A549 treated with AZD9567 at 1 μM for 4 hours (cell line): Measurements from ENCODE around the gene SWSAP1. TPM values are rescaled to one million over a fixed set of nuclear protein-coding genes. Genes with fewer than 3 reads are reported as not detected.

Experiments
- total RNA-seq: library from RNA; stranded (reverse); fragments of 200-300 nt; extraction: Qiagen RNA extraction; gene quantifications from 5 replicates; pipeline ENCODE4 v1.2.3, GENCODE V29; 2022; ENCODE audit not compliant: insufficient read depth

Gene SWSAP1, protein sequence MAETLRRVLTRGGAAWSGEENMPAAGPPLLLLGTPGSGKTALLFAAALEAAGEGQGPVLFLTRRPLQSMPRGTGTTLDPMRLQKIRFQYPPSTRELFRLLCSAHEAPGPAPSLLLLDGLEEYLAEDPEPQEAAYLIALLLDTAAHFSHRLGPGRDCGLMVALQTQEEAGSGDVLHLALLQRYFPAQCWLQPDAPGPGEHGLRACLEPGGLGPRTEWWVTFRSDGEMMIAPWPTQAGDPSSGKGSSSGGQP
- 2.1 to 2.3 TPM (median 2.2 TPM) in 4 of 5 replicates, not detected in the other for total RNA-seq

DNA sequence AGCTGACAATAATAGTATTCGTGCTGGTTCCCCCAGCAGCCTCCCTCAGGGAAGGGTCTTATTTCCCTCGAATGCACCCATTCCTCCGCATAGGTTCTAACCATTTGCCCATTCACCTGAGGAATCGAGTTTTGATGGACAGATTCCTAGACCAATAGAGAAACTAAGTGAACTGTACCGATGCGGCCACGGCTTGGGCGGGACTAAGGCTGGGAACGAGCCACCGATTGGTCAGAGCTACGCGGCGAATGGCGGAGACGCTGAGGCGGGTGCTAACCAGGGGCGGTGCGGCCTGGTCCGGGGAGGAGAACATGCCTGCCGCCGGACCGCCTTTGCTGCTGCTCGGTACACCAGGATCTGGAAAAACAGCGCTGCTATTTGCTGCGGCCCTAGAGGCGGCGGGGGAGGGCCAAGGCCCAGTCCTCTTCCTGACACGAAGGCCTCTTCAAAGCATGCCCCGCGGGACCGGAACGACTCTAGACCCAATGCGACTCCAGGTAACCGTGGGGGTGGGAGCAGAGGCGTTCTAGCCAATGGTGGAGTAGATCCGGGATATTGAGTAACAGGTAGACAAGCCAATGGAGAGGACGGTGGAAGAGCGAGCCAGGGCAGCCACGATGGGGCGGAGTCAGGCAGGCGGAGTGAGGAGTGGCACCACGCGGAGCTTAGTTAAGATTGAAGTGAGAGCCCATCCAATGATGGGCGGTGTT is at the start of gene SWSAP1:
Gene SWSAP1 (plus strand): TSS at position 234 of the 710 bp plus-strand sequence. CDS start 15 bp downstream, at position 249.

DNA sequence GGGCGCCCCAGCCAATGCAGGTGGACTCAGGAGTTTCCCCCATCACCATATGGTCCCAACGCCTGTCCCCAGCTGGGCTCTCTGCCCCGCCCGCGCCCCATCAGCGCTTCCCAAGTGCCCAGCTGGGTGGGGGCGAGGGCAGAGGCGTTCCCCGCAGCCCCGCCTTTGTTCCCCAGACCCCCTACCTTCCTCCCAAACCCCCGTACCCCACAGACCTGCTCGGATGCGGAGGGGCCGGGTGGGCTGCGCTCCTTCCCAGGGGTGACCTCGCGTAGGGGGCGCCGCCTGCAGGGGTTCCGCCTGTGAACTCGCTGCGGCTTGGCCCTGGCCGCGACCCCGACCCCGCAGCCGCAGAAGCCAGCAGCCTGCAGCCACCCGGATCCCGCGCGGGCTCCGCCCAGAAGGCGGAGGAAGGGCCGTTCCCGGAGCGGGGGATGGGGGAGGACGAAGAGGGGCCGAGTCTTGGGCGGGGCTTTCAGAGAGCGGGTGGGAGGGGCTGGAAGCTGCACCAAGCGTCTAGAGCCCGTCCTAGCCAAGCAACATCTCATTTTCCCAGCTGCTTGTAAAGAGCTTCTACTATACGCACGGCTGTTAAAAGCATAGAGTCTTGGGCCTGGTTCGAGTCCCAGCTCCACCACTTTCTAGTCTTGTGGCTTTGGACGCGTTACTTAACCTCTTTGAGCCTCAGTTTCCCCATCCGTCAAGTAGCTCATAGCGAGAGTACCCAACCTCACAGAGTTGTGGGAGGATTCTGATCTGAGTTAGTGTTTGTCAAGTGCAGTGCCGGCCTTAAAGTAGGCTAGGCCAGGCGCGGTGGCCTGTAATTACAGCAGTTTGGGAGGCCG is 35.0 kb upstream of the SWSAP1 start, which contains the start of gene RAB3D:
Gene RAB3D (minus strand): TSS at position 404 of the 845 bp plus-strand sequence. CDS start 2,258 bp downstream, outside the sequence.

DNA sequence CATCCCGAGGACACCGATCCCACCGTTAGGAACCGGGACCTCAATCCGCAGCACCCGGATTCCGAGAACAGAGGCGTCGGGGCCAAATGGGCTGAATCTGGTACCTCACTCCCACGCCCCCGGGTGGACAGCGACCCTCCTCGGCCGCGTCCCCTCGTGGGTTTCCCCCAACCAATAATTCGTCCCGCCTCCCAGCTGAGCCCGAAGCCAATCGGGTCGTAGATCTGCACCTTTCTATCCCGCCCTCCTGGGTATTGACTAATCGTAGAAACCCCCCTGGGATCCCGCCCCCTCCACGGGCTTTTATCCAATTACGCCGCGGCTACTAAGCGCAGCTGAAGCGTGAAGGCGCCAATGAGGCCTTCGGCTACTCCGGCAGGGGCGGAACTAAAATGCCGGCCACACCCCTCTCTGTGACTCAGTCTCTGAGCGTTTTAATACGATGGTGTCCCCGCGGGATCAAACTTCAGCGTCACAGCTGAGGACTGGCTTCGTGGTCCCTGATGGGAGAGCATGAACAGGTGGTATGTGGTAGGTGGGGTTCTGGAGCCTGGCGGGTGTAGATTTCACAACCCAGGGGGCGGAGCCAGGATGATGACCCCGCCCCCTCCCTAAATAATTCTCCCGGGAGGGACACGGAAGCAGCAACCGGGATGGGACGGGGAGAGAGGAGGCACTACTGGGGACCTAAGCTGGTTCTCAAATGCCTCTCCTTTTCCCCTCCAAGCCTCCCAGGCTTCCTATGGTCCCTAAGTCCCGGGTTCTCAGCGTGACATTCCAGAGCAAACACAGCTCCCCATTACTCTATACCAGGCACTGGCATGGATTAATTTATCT is 28.1 kb upstream of the SWSAP1 start, which contains the start of the genes CCDC159 and TMEM205:
Gene CCDC159 (plus strand): TSS at position 416 of the 837 bp plus-strand sequence. CDS start 88 bp downstream, at position 504.
Gene TMEM205 (minus strand): TSS at position 165 of the 837 bp plus-strand sequence. CDS start 649 bp downstream, outside the sequence.

DNA sequence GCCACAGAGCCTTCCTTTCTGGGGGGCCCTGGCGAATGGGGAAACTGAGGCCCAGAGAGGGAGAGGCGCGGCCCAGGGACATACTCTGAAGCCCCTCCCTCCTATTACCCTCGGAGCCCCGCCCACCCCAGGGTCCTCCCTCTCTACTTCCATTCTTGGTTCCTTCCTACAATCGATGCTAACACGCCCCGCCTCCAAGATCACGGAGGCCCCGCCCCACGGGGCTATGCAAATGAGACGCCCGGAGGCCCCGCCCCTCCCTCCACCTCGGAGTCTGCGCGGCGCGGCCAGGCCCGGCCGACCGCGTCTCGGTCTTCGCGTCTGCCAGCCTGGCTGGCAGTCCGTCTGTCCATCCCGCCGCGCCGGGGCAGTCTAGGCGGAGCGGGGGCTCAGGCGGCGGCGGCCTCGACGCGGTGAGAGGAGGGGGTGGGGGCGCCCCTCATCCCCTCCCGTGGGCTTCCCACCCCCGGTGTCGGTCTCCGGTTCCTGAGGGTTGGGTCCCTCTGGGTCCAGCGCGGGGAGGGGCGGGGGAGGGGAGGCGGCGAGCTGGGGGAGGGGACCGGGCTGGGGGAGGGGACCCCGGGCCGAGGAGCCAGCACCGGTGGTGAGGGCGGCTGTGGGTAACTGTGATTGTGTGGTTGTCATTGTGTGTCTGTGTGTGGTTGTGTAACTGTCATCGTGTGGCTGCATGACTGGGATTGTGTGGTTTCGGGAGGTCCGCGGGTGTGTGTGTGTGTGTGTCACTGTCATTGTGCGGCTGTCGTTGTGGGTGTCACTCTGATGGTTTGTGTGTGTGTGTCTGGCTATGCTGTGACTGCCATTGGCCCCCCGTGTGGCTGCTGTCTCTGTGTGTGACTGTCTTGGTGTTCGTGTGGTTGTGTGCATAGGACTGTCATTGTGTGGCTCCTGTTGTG is 19.0 kb upstream of the SWSAP1 start, which contains the start of gene PLPPR2:
Gene PLPPR2 (plus strand): TSS at position 273 of the 914 bp plus-strand sequence. CDS start 2,242 bp downstream, outside the sequence.

DNA sequence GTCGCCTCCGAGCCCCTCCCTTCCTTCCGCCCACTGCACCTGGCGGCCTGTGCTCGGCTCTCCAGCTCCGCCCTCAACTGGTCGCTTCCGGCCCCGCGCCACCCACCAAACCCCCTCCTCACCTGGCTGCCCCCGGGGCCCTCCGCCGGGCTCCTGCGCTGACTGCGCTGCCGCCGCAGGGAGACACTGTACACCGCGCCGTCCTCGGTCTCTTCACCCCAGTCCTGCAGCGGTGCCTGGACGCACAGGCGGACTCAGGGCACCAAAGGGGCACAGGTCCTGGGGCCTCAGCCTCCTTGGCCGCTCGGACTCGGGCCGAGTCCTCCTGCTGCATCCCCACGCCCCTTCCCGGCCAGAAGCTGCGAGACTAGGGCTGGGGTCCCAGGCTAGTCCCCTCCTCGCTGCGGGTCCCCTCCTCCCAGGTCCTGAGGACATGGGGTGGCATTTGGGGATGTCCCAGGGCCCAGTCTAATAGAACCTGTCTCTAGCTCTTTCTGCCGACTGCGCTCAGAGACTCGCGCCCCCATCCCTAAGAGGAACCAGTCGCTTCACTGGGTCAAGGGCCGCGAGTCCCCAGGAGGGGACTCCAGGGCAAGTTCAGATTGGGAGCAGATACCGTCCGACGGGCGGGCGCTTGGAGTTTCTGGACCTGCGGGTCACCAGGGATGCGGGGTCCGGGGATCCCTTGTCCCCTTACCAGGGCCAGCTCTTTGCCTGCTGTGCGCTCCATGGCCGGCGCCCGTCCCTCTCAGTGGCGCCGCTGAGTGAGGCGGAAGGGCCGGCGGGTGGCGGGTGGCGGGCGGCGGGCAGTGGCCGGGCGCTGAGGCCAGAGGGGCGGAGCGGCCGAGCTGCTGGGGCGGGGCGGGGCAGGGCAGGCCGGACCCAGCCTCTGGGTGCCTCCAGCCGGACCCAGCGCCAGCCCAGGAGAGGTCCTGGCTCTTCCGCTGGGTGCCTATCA is 44.4 kb downstream of the SWSAP1 start, which contains the start of gene RGL3:
Gene RGL3 (minus strand): TSS at position 766 of the 958 bp plus-strand sequence. CDS start 36 bp downstream, at position 730.

Other genes starting within 250 kb of the SWSAP1 start
- 13.8 to 31.2 TPM (median 16.8 TPM) in 5 replicates for gene SPC24, start 218.9 kb upstream of the SWSAP1 start, total RNA-seq
- gene KANK2, start 177.1 kb upstream of the SWSAP1 start, total RNA-seq, result 32.9 to 46.1 TPM (median 40.7 TPM) in 5 replicates
- gene ANGPTL8, start 135.0 kb upstream of the SWSAP1 start, total RNA-seq, result not detected in 5 replicates
- gene DOCK6, start 112.1 kb upstream of the SWSAP1 start, total RNA-seq, result 7.8 to 12.7 TPM (median 8.8 TPM) in 5 replicates
- gene TSPAN16, start 78.5 kb upstream of the SWSAP1 start, total RNA-seq, result not detected in 5 replicates
- gene RAB3D, start 35.0 kb upstream of the SWSAP1 start, total RNA-seq, result 3.0 to 5.3 TPM (median 3.1 TPM) in 5 replicates
- 105 to 129 TPM (median 110 TPM) in 5 replicates for gene TMEM205, start 28.4 kb upstream of the SWSAP1 start, total RNA-seq
- 4.3 to 5.2 TPM (median 4.6 TPM) in 4 of 5 replicates, not detected in the other for gene CCDC159, start 28.1 kb upstream of the SWSAP1 start, total RNA-seq
- 9.8 to 10.4 TPM (median 10.2 TPM) in 5 replicates for gene PLPPR2, start 19.2 kb upstream of the SWSAP1 start, total RNA-seq
- 3.7 to 6.2 TPM (median 4.5 TPM) in 5 replicates for gene EPOR, start 9.6 kb downstream of the SWSAP1 start, total RNA-seq
- gene RGL3, start 44.6 kb downstream of the SWSAP1 start, total RNA-seq, result 1.5 to 3.1 TPM (median 1.9 TPM) in 5 replicates
- gene ODAD3, start 60.5 kb downstream of the SWSAP1 start, total RNA-seq, result 0.67 to 1.9 TPM (median 1.1 TPM) in 4 of 5 replicates, not detected in the other
- 250 to 268 TPM (median 262 TPM) in 5 replicates for gene PRKCSH, start 61.0 kb downstream of the SWSAP1 start, total RNA-seq
- 0.06 to 0.15 TPM (median 0.08 TPM) in 4 of 5 replicates, not detected in the other for gene ELAVL3, start 106.4 kb downstream of the SWSAP1 start, total RNA-seq
- gene ZNF653, start 131.2 kb downstream of the SWSAP1 start, total RNA-seq, result 2.3 to 4.9 TPM (median 4.1 TPM) in 5 replicates
- gene ECSIT, start 154.5 kb downstream of the SWSAP1 start, total RNA-seq, result 28.3 to 37.6 TPM (median 32.1 TPM) in 5 replicates
- 0.24 to 0.37 TPM (median 0.31 TPM) in 4 of 5 replicates, not detected in the other for gene CNN1, start 164.2 kb downstream of the SWSAP1 start, total RNA-seq
- 99.5 to 130 TPM (median 110 TPM) in 5 replicates for gene ELOF1, start 184.6 kb downstream of the SWSAP1 start, total RNA-seq
- 0.24 to 0.40 TPM (median 0.32 TPM) in 4 of 5 replicates, not detected in the other for gene ACP5, start 203.0 kb downstream of the SWSAP1 start, total RNA-seq
- gene ZNF627, start 222.8 kb downstream of the SWSAP1 start, total RNA-seq, result 3.9 to 6.2 TPM (median 4.2 TPM) in 5 replicates